H1 (cell line): ENCODE data around the gene RASSF4. TPM values are rescaled to one million over a fixed set of nuclear protein-coding genes. Genes with fewer than 3 reads are reported as not detected.

ENCODE experiments used
- CHD2 ChIP-seq: IDR thresholded peaks from 2 replicates; pipeline ENCODE4 v1.6.1; 2012; ENCODE audit warnings: low read length, improper control_type of control experiment
- KDM4A ChIP-seq: IDR thresholded peaks from one replicate; pipeline ENCODE4 v1.7.1; 2012; ENCODE audit warnings: low read depth, mild to moderate bottlenecking, moderate library complexity, low read length, inconsistent platforms; ENCODE audit not compliant: severe bottlenecking
- MAX ChIP-seq: IDR thresholded peaks from 2 replicates; pipeline ENCODE4 v1.6.1; 2012; ENCODE audit warnings: inconsistent platforms
- SIX5 ChIP-seq: IDR thresholded peaks from 2 replicates; pipeline ENCODE4 v1.6.1; 2011; ENCODE audit warnings: mild to moderate bottlenecking, low read depth, low read length
- TAF7 ChIP-seq: optimal IDR thresholded peaks from 2 replicates; pipeline ENCODE3; 2011; ENCODE audit warnings: low read depth, mild to moderate bottlenecking, inconsistent platforms, low read length, moderate library complexity, borderline replicate concordance
- polyA plus RNA-seq, 7 experiments: library from polyadenylated mRNA; depleted of rRNA in 3 of 7; stranded (reverse) in 5 of 7; unstranded in 2 of 7; fragments of >200 nt in 5 of 7; fragments of 200-250 nt in 2 of 7; gene quantifications; 1 replicate in 5 of 7; 2 replicates in 1 of 7; 4 replicates in 1 of 7; pipeline versions ENCODE4 v1.2.1 to v1.2.3, GENCODE V29; 2011 to 2013; ENCODE audit warnings: missing spikeins in 2 of 7, mixed read lengths in 2 of 7
- total RNA-seq: library from RNA; stranded (reverse); fragmentation: NEBNext Ultra II Directional; extraction: Animal tissue kit (Norgen Biotek cat#: 25700); gene quantifications from 2 replicates; pipeline ENCODE4 v1.2.1, GENCODE V29; 2021

The RASSF4 gene
- total and polyA plus RNA-seq, 2 of the 8 experiments (the other 6 are each of a cell fraction or from before 2014, with no cell fraction given): 14.3 to 14.5 TPM

- TF ChIP-seq CHD2: no peak
- TF ChIP-seq TAF7: no peak
- TF ChIP-seq SIX5: no peak
- no peak for TF ChIP-seq KDM4A
- TF ChIP-seq MAX: no peak
Measured at GRCh38 chr10:44921061-44921460, 38.5 kb upstream of the RASSF4 start (continued).
